K562 (cell line): ENCODE results near the gene ABHD16A. TPM values are rescaled to one million over a fixed set of nuclear protein-coding genes. Genes with fewer than 3 reads are reported as not detected.

Source experiments
- BCOR ChIP-seq: fragments of 450-650 bp; IDR thresholded peaks from 2 replicates; pipeline ENCODE4 v1.6.1; 2016
- BHLHE40 ChIP-seq: IDR thresholded peaks from 2 replicates; pipeline ENCODE4 v1.6.1; 2011; ENCODE audit warnings: low read length, improper control_type of control experiment
- BRD9 ChIP-seq: fragments of 450-650 bp; IDR thresholded peaks from 2 replicates; pipeline ENCODE4 v1.6.1; 2018; ENCODE audit warnings: low read depth; ENCODE audit not compliant: partially characterized antibody
- CBX2 ChIP-seq: fragments of 200-600 bp; sonication (generic); IDR thresholded peaks from one replicate; pipeline ENCODE4 v1.6.1; 2012; ENCODE audit warnings: mild to moderate bottlenecking, low read length, inconsistent platforms; ENCODE audit not compliant: insufficient read depth, poor library complexity, severe bottlenecking
- E2F5 ChIP-seq: sonication (generic); formaldehyde crosslinking; IDR thresholded peaks from 2 replicates; pipeline ENCODE4 v1.8.0; 2022; ENCODE audit warnings: mild to moderate bottlenecking, missing genetic modification reagents
- ELF1 ChIP-seq: fragments of 200-800 bp; sonication (Bioruptor generic); IDR thresholded peaks from 2 replicates; pipeline ENCODE4 v1.6.1; 2016; ENCODE audit warnings: missing genetic modification characterization, missing compliant biosample characterization
- FOXJ2 ChIP-seq: fragments of 200-800 bp; sonication (Bioruptor generic); IDR thresholded peaks from 2 replicates; pipeline ENCODE4 v1.6.1; 2016; ENCODE audit warnings: missing genetic modification characterization, missing compliant biosample characterization
- KLF16 ChIP-seq: IDR thresholded peaks from 2 replicates; pipeline ENCODE4 v1.6.1; 2016; ENCODE audit warnings: antibody characterized with exemption
- NBN ChIP-seq: fragments of 450-650 bp; IDR thresholded peaks from 2 replicates; pipeline ENCODE4 v1.6.1; 2016; ENCODE audit warnings: low read depth, mild to moderate bottlenecking
- NCOA2 ChIP-seq, 2 experiments: fragments of 450-650 bp; IDR thresholded peaks; 2 replicates each; pipeline ENCODE4 v1.6.1; 2018; ENCODE audit warnings: mild to moderate bottlenecking in 2 of 2, moderate library complexity in 1 of 2; ENCODE audit not compliant: partially characterized antibody in 2 of 2
- NFE2 ChIP-seq: IDR thresholded peaks from 2 replicates; pipeline ENCODE4 v1.6.1; 2014; ENCODE audit warnings: antibody characterized with exemption, low read depth
- RBM25 ChIP-seq: fragments of 200-400 bp; formaldehyde crosslinking; IDR thresholded peaks from 2 replicates; pipeline ENCODE4 v1.6.1; 2018; ENCODE audit warnings: low read length, low read depth, moderate library complexity; ENCODE audit not compliant: severe bottlenecking
- RBM34 ChIP-seq: fragments of 200-400 bp; formaldehyde crosslinking; IDR thresholded peaks from 2 replicates; pipeline ENCODE4 v1.6.1; 2018; ENCODE audit warnings: low read length, borderline replicate concordance; ENCODE audit not compliant: insufficient read depth
- WHSC1 ChIP-seq: IDR thresholded peaks from one replicate; pipeline ENCODE4 v1.6.1; 2012; ENCODE audit warnings: low read length, control low read depth, inconsistent platforms
- ZNF263 ChIP-seq: sonication (generic); formaldehyde crosslinking; IDR thresholded peaks from 2 replicates; pipeline ENCODE4 v1.8.0; 2022; ENCODE audit warnings: mild to moderate bottlenecking, missing genetic modification reagents, borderline replicate concordance
- ZNF717 ChIP-seq: fragments of 250-450 bp; sonication (Bioruptor Pico); IDR thresholded peaks from 2 replicates; pipeline ENCODE4 v1.5.0; 2021
- ZNF77 ChIP-seq: fragments of 250-450 bp; sonication (Bioruptor Pico); IDR thresholded peaks from 2 replicates; pipeline ENCODE4 v1.5.0; 2020
- ZNF79 ChIP-seq: fragments of 250-450 bp; sonication (Bioruptor Pico); IDR thresholded peaks from 2 replicates; pipeline ENCODE4 v1.4.0; 2020; ENCODE audit warnings: low read depth, mild to moderate bottlenecking, moderate library complexity
- polyA plus RNA-seq, 8 experiments: library from polyadenylated mRNA; depleted of rRNA in 4 of 8; stranded (reverse) in 5 of 8; unstranded in 3 of 8; fragments of >200 nt; fragmentation: Nextera tagmentation in 2 of 8; fragmentation: Illumina TruSeq in 1 of 8; extraction: Ambion mirVana in 2 of 8; extraction: Trizol in 1 of 8; gene quantifications; 2 replicates each; pipeline versions ENCODE4 v1.2.1 to v1.2.3, GENCODE V29; 2011 to 2014; ENCODE audit warnings: inconsistent platforms in 1 of 8, missing spikeins in 1 of 8
- total RNA-seq, 7 experiments: library from RNA; depleted of rRNA in 6 of 7; stranded (reverse); fragments of >200 nt in 6 of 7; fragmentation: Illumina TruSeq in 2 of 7; extraction: Trizol in 2 of 7; gene quantifications; 2 replicates each; pipeline versions ENCODE4 v1.2.1 to v1.2.3, GENCODE V29; 2011 to 2021; ENCODE audit warnings: low replicate concordance in 1 of 7
- TF ChIP-seq, protein P1 (sequence below): fragments of 450-650 bp; IDR thresholded peaks from 2 replicates; pipeline ENCODE4 v1.6.1; 2016; ENCODE audit warnings: low read depth
- TF ChIP-seq, protein P2 (sequence below), 3 experiments: IDR thresholded peaks in 2 of 3; conservative IDR thresholded peaks in 1 of 3; 2 replicates each; pipeline ENCODE4 v1.5.1; 2011 to 2012; ENCODE audit warnings: low read length in 3 of 3, mild to moderate bottlenecking in 3 of 3, control low read depth in 2 of 3, improper control_type of control experiment in 1 of 3, inconsistent platforms in 1 of 3, low read depth in 1 of 3, mixed read lengths in 1 of 3, moderate library complexity in 1 of 3; ENCODE audit not compliant: insufficient read depth in 2 of 3

Gene ABHD16A
- total and polyA plus RNA-seq, 9 of the 15 experiments (the other 6 are each of a cell fraction or from before 2014, with no cell fraction given) = 25.8 to 120 (median 81.6) TPM

DNA sequence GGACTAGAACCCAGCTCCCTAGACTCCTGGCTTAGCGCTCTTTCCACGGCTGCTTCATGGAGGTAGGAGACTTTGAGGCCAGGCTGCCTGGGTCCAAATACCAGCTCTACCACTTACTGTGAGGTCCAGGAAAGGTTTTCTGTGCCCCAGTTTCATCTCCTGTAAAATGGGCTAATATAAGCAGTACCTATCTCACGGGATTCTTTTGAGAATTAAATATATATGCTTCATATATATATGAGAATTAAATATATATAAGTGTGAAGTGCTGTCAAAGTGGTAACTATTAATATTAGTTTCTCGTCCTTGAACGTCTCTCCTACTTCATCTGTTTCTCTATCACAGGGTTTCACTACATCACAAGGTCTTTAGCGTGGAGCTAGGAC, 12.1 kb downstream of the ABHD16A start (continued):
- peak; percentile 83 for TF ChIP-seq RBM25
- TF ChIP-seq CBX2 = no peak
- peak; percentile 48 for TF ChIP-seq BCOR
- TF ChIP-seq ELF1 (tag) = no peak
- no peak for TF ChIP-seq ZNF263
- no peak for TF ChIP-seq NBN
- TF ChIP-seq ZNF77 = no peak
- no peak for TF ChIP-seq E2F5 (CRISPR knock-in tag)
- no peak for TF ChIP-seq ZNF717 (CRISPR knock-in tag)
- TF ChIP-seq FOXJ2 (tag) = 0 out of 2 replicates have a peak, but pooled peaks have one; percentile 59
- no peak for TF ChIP-seq KLF16
- TF ChIP-seq NFE2 = no peak
- TF ChIP-seq BHLHE40 = 0 out of 2 replicates have a peak, but pooled peaks have one; percentile 0
- TF ChIP-seq NCOA2 (IDR thresholded peaks at IDR 0.05; ENCODE audit: partially characterized antibody in 2 of 2) = no peak
- TF ChIP-seq, protein P1, sequence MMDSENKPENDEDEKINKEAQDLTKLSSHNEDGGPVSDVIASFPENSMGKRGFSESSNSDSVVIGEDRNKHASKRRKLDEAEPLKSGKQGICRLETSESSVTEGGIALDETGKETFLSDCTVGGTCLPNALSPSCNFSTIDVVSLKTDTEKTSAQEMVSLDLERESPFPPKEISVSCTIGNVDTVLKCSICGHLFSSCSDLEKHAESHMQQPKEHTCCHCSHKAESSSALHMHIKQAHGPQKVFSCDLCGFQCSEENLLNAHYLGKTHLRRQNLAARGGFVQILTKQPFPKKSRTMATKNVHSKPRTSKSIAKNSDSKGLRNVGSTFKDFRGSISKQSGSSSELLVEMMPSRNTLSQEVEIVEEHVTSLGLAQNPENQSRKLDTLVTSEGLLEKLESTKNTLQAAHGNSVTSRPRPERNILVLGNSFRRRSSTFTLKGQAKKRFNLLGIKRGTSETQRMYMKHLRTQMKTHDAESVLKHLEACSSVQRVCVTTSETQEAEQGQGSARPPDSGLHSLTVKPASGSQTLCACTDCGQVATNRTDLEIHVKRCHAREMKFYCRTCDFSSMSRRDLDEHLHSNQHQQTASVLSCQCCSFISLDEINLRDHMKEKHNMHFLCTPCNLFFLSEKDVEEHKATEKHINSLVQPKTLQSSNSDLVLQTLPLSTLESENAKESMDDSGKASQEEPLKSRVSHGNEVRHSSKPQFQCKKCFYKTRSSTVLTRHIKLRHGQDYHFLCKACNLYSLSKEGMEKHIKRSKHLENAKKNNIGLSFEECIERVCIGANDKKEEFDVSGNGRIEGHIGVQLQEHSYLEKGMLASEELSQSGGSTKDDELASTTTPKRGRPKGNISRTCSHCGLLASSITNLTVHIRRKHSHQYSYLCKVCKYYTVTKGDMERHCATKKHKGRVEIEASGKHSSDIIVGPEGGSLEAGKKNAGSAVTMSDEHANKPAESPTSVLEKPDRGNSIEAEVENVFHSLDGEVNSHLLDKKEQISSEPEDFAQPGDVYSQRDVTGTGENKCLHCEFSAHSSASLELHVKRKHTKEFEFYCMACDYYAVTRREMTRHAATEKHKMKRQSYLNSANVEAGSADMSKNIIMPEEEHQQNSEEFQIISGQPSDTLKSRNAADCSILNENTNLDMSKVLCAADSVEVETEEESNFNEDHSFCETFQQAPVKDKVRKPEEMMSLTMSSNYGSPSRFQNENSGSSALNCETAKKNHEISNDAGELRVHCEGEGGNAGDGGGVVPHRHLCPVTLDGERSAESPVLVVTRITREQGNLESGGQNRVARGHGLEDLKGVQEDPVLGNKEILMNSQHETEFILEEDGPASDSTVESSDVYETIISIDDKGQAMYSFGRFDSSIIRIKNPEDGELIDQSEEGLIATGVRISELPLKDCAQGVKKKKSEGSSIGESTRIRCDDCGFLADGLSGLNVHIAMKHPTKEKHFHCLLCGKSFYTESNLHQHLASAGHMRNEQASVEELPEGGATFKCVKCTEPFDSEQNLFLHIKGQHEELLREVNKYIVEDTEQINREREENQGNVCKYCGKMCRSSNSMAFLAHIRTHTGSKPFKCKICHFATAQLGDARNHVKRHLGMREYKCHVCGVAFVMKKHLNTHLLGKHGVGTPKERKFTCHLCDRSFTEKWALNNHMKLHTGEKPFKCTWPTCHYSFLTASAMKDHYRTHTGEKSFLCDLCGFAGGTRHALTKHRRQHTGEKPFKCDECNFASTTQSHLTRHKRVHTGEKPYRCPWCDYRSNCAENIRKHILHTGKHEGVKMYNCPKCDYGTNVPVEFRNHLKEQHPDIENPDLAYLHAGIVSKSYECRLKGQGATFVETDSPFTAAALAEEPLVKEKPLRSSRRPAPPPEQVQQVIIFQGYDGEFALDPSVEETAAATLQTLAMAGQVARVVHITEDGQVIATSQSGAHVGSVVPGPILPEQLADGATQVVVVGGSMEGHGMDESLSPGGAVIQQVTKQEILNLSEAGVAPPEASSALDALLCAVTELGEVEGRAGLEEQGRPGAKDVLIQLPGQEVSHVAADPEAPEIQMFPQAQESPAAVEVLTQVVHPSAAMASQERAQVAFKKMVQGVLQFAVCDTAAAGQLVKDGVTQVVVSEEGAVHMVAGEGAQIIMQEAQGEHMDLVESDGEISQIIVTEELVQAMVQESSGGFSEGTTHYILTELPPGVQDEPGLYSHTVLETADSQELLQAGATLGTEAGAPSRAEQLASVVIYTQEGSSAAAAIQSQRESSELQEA = no peak
- TF ChIP-seq, protein P2, sequence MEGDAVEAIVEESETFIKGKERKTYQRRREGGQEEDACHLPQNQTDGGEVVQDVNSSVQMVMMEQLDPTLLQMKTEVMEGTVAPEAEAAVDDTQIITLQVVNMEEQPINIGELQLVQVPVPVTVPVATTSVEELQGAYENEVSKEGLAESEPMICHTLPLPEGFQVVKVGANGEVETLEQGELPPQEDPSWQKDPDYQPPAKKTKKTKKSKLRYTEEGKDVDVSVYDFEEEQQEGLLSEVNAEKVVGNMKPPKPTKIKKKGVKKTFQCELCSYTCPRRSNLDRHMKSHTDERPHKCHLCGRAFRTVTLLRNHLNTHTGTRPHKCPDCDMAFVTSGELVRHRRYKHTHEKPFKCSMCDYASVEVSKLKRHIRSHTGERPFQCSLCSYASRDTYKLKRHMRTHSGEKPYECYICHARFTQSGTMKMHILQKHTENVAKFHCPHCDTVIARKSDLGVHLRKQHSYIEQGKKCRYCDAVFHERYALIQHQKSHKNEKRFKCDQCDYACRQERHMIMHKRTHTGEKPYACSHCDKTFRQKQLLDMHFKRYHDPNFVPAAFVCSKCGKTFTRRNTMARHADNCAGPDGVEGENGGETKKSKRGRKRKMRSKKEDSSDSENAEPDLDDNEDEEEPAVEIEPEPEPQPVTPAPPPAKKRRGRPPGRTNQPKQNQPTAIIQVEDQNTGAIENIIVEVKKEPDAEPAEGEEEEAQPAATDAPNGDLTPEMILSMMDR (IDR thresholded peaks at IDR 0.05 in 2 of 3, conservative IDR thresholded peaks at IDR 0.05 in 1 of 3; ENCODE audit: insufficient read depth in 2 of 3, low read depth in 1 of 3, low read length in 3 of 3) = 0 out of 6 replicates have a peak, but pooled peaks of 1 of the 3 experiments have one; percentile 9
- no peak for TF ChIP-seq RBM34
- TF ChIP-seq BRD9 = no peak
- TF ChIP-seq ZNF79 (CRISPR knock-in tag) = no peak
- TF ChIP-seq WHSC1 = no peak
